ENCODE results near the gene NAPSA. TPM values are rescaled to one million over a fixed set of nuclear protein-coding genes. Genes with fewer than 3 reads are reported as not detected.

NAPSA gene
- total and polyA plus RNA-seq, 2 of the 8 experiments (the other 6 are each of a cell fraction or from before 2014, with no cell fraction given) = 0.71 to 0.73 TPM

DNA sequence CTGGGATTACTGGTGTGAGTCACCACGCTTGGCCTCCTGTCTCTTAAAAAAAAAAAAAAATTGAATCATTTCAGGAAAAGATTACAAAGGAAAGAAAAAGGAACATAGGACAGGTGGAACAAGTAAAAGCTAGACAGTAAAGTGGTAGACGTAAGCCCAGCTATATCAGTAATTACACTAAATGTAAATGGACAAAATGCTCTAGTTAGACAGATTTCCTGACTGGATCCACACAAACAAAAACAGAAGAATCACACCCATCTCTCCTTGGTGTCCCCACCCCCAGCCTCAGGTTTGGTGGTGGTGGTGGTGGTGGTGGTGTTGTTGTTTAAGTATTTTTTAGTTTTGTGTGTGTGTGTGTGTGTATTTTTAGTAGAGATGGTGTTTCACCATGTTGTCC is 47.0 kb upstream of the NAPSA start:
- Histone ChIP-seq H3K9me3 (ENCODE audit: insufficient read depth in 2 of 2, low read depth in 1 of 2, low read length in 1 of 2) (no peaks in the 10 kb centered on the region), H3K4me3 (ENCODE audit: extremely low read depth in 1 of 4, insufficient read depth in 2 of 4, low read depth in 3 of 4, low read length in 4 of 4) (no peak overlapping the region), H3K27me3 (replicated peaks in 1 of 4; ENCODE audit: control insufficient read depth in 3 of 4, extremely low read depth in 1 of 4, insufficient read depth in 3 of 4, low read length in 3 of 4) (no peaks in the 10 kb centered on the region), H3K4ac (replicated peaks; ENCODE audit: insufficient read length, low read depth, low read length) (no peak overlapping the region), H3K9ac (replicated peaks in 1 of 4; ENCODE audit: extremely low read depth in 1 of 4, low read depth in 3 of 4, low read length in 3 of 4) (no peak overlapping the region), H3K14ac (ENCODE audit: insufficient read length) (no peak overlapping the region), H4K20me1 (replicated peaks in 1 of 2; ENCODE audit: control insufficient read depth in 1 of 2, insufficient read depth in 2 of 2, low read length in 2 of 2) (peaks cover 0 to 11% of the 10 kb centered on the region in 2 experiments), H4K5ac (ENCODE audit: insufficient read length, low read depth, low read length) (no peak overlapping the region), H2BK120ac (replicated peaks; ENCODE audit: low read depth, low read length) (no peak overlapping the region), H3K79me2 (ENCODE audit: control insufficient read depth in 1 of 2, insufficient read depth in 2 of 2, low read length in 2 of 2) (no peaks in the 10 kb centered on the region), H3K36me3 (ENCODE audit: control insufficient read depth in 2 of 4, insufficient read depth in 4 of 4, low read length in 3 of 4) (peaks cover 15 to 26% (median 16%) of the 10 kb centered on the region in 4 experiments; a peak in 7 of 8 replicates), H2BK5ac (ENCODE audit: low read depth, low read length) (no peak overlapping the region), H3K18ac (ENCODE audit: extremely low read depth, low read length) (no peak overlapping the region), H4K8ac (ENCODE audit: extremely low read depth, insufficient read depth, low read length) (no peak overlapping the region), H3K4me2 (ENCODE audit: insufficient read depth in 1 of 2, low read depth in 2 of 2, low read length in 2 of 2) (no peak overlapping the region), H2AFZ (ENCODE audit: low read length) (no peak overlapping the region), H3K27ac (ENCODE audit: low read depth, low read length) (no peak overlapping the region), H3K79me1 (ENCODE audit: low read depth, low read length) (no peaks in the 10 kb centered on the region), H3K56ac (replicated peaks; ENCODE audit: insufficient read length, low read depth, low read length) (no peak overlapping the region), H4K91ac (replicated peaks; ENCODE audit: insufficient read length, low read length) (no peak overlapping the region), H3K4me1 (replicated peaks in 1 of 4; ENCODE audit: control insufficient read depth in 3 of 4, insufficient read depth in 4 of 4, low read length in 3 of 4) (peaks cover 0 to 2% (median 0%) of the 10 kb centered on the region in 4 experiments; a peak in 4 of 7 replicates), H2BK15ac (ENCODE audit: low read length) (no peak overlapping the region), H3K23ac (ENCODE audit: insufficient read length) (no peak overlapping the region), H3K23me2 (ENCODE audit: low read depth, low read length) (no peaks in the 10 kb centered on the region), H2BK20ac (ENCODE audit: low read length) (no peak overlapping the region), H2AK5ac (ENCODE audit: low read depth, low read length) (no peak overlapping the region), H2BK12ac (ENCODE audit: low read depth, low read length) (no peak overlapping the region)
- DNase-seq (ENCODE audit: low read depth in 1 of 2, low spot score in 2 of 2) = no peak
- FAIRE-seq = no peak
- WGBS, 2 experiments (ENCODE audit: extremely low coverage in 1 of 2, insufficient coverage in 1 of 2, insufficient read length in 1 of 2, insufficient replicate concordance in 2 of 2, low coverage in 1 of 2, low lambda C conversion rate in 2 of 2, missing lambda C conversion rate in 1 of 2) = 80% methylated on average over 2 of the region's 2 CpGs; no CpG with 5 or more reads in 1 of the 2 experiments
- ChIA-PET POLR2A (ENCODE audit: partially characterized antibody) (interaction anchor here (0.7 to 1.5 kb wide), 4 partner anchors 14 to 491 kb away, joined by 3 to 5 read pairs (median 4); no protein-coding TSS in a partner anchor), CTCF (ENCODE audit: partially characterized antibody) (interaction anchor here (0.9 to 2.5 kb wide), 5 partner anchors 16 to 55 kb away, joined by 3 to 13 read pairs (median 3); no protein-coding TSS in a partner anchor)
- TF ChIP-seq SIX5 (IDR thresholded peaks at IDR 0.05; ENCODE audit: low read depth, low read length) (no peak), BRCA1 (IDR thresholded peaks at IDR 0.05; ENCODE audit: low read depth, low read length) (no peak), RBBP5 (IDR thresholded peaks at IDR 0.05; ENCODE audit: borderline replicate concordance, low read depth, low read length) (no peak), SRF (IDR thresholded peaks at IDR 0.05; ENCODE audit: low read depth, low read length) (no peak), RXRA (IDR thresholded peaks at IDR 0.05; ENCODE audit: insufficient read depth, low read depth, low read length) (no peak), SIRT6 (IDR thresholded peaks at IDR 0.05; ENCODE audit: low read length) (no peak)
- TF ChIP-seq, protein P1, sequence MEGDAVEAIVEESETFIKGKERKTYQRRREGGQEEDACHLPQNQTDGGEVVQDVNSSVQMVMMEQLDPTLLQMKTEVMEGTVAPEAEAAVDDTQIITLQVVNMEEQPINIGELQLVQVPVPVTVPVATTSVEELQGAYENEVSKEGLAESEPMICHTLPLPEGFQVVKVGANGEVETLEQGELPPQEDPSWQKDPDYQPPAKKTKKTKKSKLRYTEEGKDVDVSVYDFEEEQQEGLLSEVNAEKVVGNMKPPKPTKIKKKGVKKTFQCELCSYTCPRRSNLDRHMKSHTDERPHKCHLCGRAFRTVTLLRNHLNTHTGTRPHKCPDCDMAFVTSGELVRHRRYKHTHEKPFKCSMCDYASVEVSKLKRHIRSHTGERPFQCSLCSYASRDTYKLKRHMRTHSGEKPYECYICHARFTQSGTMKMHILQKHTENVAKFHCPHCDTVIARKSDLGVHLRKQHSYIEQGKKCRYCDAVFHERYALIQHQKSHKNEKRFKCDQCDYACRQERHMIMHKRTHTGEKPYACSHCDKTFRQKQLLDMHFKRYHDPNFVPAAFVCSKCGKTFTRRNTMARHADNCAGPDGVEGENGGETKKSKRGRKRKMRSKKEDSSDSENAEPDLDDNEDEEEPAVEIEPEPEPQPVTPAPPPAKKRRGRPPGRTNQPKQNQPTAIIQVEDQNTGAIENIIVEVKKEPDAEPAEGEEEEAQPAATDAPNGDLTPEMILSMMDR (IDR thresholded peaks at IDR 0.05; ENCODE audit: control extremely low read depth in 1 of 3, insufficient read depth in 1 of 3, low read depth in 1 of 3, low read length in 3 of 3) = no peak

Measured in H1 (cell line).